GM18861 (cell line): ENCODE data around the gene ANGEL1.

Source experiments
- ATAC-seq: cut with Tn5 transposase; IDR thresholded peaks from one replicate; pipeline ENCODE4 v1.9.1; 2021; ENCODE audit not compliant: unreplicated experiment

ANGEL1 gene

GRCh38 chr14:76767681-76768656, 44.7 kb downstream of the ANGEL1 start:
- ATAC-seq = peak; percentile 83

- ATAC-seq = no peak
Measured at GRCh38 chr14:76765461-76765931, 47.2 kb downstream of the ANGEL1 start.

- no peak for ATAC-seq
Measured at GRCh38 chr14:76763096-76764041, 49.3 kb downstream of the ANGEL1 start.

GRCh38 chr14:76762411-76763095, 50.1 kb downstream of the ANGEL1 start:
- ATAC-seq = no peak

- peak; percentile 30 for ATAC-seq
Measured at GRCh38 chr14:76761960-76762410, 50.7 kb downstream of the ANGEL1 start.

- peak; percentile 82 for ATAC-seq
Measured at GRCh38 chr14:76761136-76761959, 51.3 kb downstream of the ANGEL1 start, which contains the start of gene VASH1. TSS of gene VASH1 (plus strand) at chr14:76761468. CDS start at chr14:76762822, 1,354 bp downstream.

GRCh38 chr14:76760331-76761135, 52.1 kb downstream of the ANGEL1 start:
- ATAC-seq = no peak

- ATAC-seq = no peak
Measured at GRCh38 chr14:76759589-76759988, 53.1 kb downstream of the ANGEL1 start.

GRCh38 chr14:76756371-76756750, 56.3 kb downstream of the ANGEL1 start:
- no peak for ATAC-seq

GRCh38 chr14:76755610-76756370, 56.9 kb downstream of the ANGEL1 start:
- no peak for ATAC-seq

GRCh38 chr14:76754586-76754985, 58.1 kb downstream of the ANGEL1 start:
- ATAC-seq = no peak

GRCh38 chr14:76753541-76754198, 59.0 kb downstream of the ANGEL1 start:
- no peak for ATAC-seq

GRCh38 chr14:76752744-76753143, 59.9 kb downstream of the ANGEL1 start:
- no peak for ATAC-seq

- no peak for ATAC-seq
Measured at GRCh38 chr14:76742966-76743365, 69.7 kb downstream of the ANGEL1 start.

GRCh38 chr14:76742185-76742584, 70.5 kb downstream of the ANGEL1 start:
- ATAC-seq = no peak

GRCh38 chr14:76741074-76741473, 71.6 kb downstream of the ANGEL1 start:
- ATAC-seq = no peak
